Measurements from ENCODE around the gene TMED10.

- no peak for TF ChIP-seq EZH2 (IDR thresholded peaks at IDR 0.05; ENCODE audit: borderline replicate concordance, insufficient read depth, low read length, poor library complexity, severe bottlenecking)
- no peak for TF ChIP-seq CTCF (IDR thresholded peaks at IDR 0.05; ENCODE audit: poor library complexity, severe bottlenecking)
- no peak for TF ChIP-seq POLR2AphosphoS5 (IDR thresholded peaks at IDR 0.05)
- no peak for TF ChIP-seq SMC3 (conservative IDR thresholded peaks at IDR 0.05; ENCODE audit: poor library complexity)
- TF ChIP-seq REST (IDR thresholded peaks at IDR 0.05; ENCODE audit: borderline replicate concordance) = no peak
- no peak for TF ChIP-seq EP300 (conservative IDR thresholded peaks at IDR 0.05; ENCODE audit: poor library complexity, severe bottlenecking)
Measured at GRCh38 chr14:75113932-75114539, 62.4 kb downstream of the TMED10 start.
